HEK293 (cell line): ENCODE measurements around the gene AK3.

Experiments used
- ATF2 ChIP-seq: fragments of 450-650 bp; formaldehyde crosslinking; IDR thresholded peaks from 2 replicates; pipeline ENCODE4 v1.5.1; 2016; ENCODE audit warnings: missing biosample characterization, missing genetic modification characterization, low read depth
- GLI2 ChIP-seq: fragments of 450-650 bp; formaldehyde crosslinking; IDR thresholded peaks from 2 replicates; pipeline ENCODE4; 2017; ENCODE audit warnings: missing biosample characterization, missing genetic modification characterization, low read depth, borderline replicate concordance
- HOXD13 ChIP-seq: sonication (generic); formaldehyde crosslinking; IDR thresholded peaks from 2 replicates; pipeline ENCODE4 v1.8.0; 2022; ENCODE audit warnings: missing genetic modification reagents, borderline replicate concordance
- KLF16 ChIP-seq: fragments of 450-650 bp; formaldehyde crosslinking; IDR thresholded peaks from 2 replicates; pipeline ENCODE4 v1.5.1; 2017; ENCODE audit warnings: missing biosample characterization, missing genetic modification characterization
- MEIS1 ChIP-seq: sonication (generic); formaldehyde crosslinking; IDR thresholded peaks from 2 replicates; pipeline ENCODE4 v1.8.1; 2022; ENCODE audit warnings: missing genetic modification reagents, mild to moderate bottlenecking, borderline replicate concordance
- PBX3 ChIP-seq: sonication (generic); formaldehyde crosslinking; IDR thresholded peaks from 2 replicates; pipeline ENCODE4 v1.8.1; 2022; ENCODE audit warnings: mild to moderate bottlenecking, moderate library complexity, missing genetic modification reagents
- PRDM10 ChIP-seq: fragments of 450-650 bp; formaldehyde crosslinking; IDR thresholded peaks from 2 replicates; pipeline ENCODE4 v1.5.1; 2016; ENCODE audit warnings: missing biosample characterization, missing genetic modification characterization
- SP7 ChIP-seq: fragments of 450-650 bp; formaldehyde crosslinking; IDR thresholded peaks from 2 replicates; pipeline ENCODE4 v1.5.1; 2016; ENCODE audit warnings: missing biosample characterization, missing genetic modification characterization
- TSHZ1 ChIP-seq: fragments of 450-650 bp; formaldehyde crosslinking; IDR thresholded peaks from 2 replicates; pipeline ENCODE4 v1.5.1; 2016; ENCODE audit warnings: missing biosample characterization, missing genetic modification characterization, borderline replicate concordance
- YY1 ChIP-seq: fragments of 450-650 bp; formaldehyde crosslinking; IDR thresholded peaks from 2 replicates; pipeline ENCODE4 v1.5.1; 2018; ENCODE audit warnings: missing biosample characterization, missing genetic modification characterization
- ZBTB17 ChIP-seq: fragments of 450-650 bp; formaldehyde crosslinking; IDR thresholded peaks from 2 replicates; pipeline ENCODE4 v1.5.1; 2016; ENCODE audit warnings: missing biosample characterization, missing genetic modification characterization
- ZNF175 ChIP-seq: fragments of 450-650 bp; formaldehyde crosslinking; IDR thresholded peaks from 2 replicates; pipeline ENCODE4 v1.5.1; 2016; ENCODE audit warnings: missing biosample characterization, missing genetic modification characterization
- ZNF24 ChIP-seq: fragments of 450-650 bp; formaldehyde crosslinking; IDR thresholded peaks from 2 replicates; pipeline ENCODE4 v1.5.1; 2016; ENCODE audit warnings: missing biosample characterization, missing genetic modification characterization
- ZNF274 ChIP-seq, 2 experiments: fragments of 200-500 bp in 1 of 2; fragments of 450-650 bp in 1 of 2; sonication (Bioruptor generic) in 1 of 2; formaldehyde crosslinking in 1 of 2; IDR thresholded peaks; 2 replicates each; pipeline versions ENCODE4 v1.5.1 to v1.6.1; 2014 to 2016; ENCODE audit warnings: borderline replicate concordance in 1 of 2, inconsistent platforms in 1 of 2, low read length in 1 of 2, missing biosample characterization in 1 of 2, missing genetic modification characterization in 1 of 2
- ZNF530 ChIP-seq: fragments of 450-650 bp; formaldehyde crosslinking; IDR thresholded peaks from 2 replicates; pipeline ENCODE4 v1.5.1; 2016; ENCODE audit warnings: low read depth, missing biosample characterization, missing genetic modification characterization
- ZNF548 ChIP-seq: fragments of 450-650 bp; formaldehyde crosslinking; IDR thresholded peaks from 2 replicates; pipeline ENCODE4 v1.5.1; 2016; ENCODE audit warnings: missing biosample characterization, missing genetic modification characterization
- ZNF580 ChIP-seq: fragments of 450-650 bp; formaldehyde crosslinking; IDR thresholded peaks from 2 replicates; pipeline ENCODE4 v1.5.1; 2016; ENCODE audit warnings: missing biosample characterization, missing genetic modification characterization
- ZNF585B ChIP-seq: fragments of 450-650 bp; formaldehyde crosslinking; IDR thresholded peaks from 2 replicates; pipeline ENCODE4 v1.5.1; 2016; ENCODE audit warnings: missing biosample characterization, missing genetic modification characterization
- ZNF600 ChIP-seq: fragments of 450-650 bp; formaldehyde crosslinking; IDR thresholded peaks from 2 replicates; pipeline ENCODE4 v1.5.1; 2016; ENCODE audit warnings: missing biosample characterization, missing genetic modification characterization
- ZNF639 ChIP-seq: fragments of 450-650 bp; formaldehyde crosslinking; IDR thresholded peaks from 2 replicates; pipeline ENCODE4 v1.5.1; 2016; ENCODE audit warnings: missing biosample characterization, missing genetic modification characterization
- ZNF645 ChIP-seq: fragments of 450-650 bp; formaldehyde crosslinking; IDR thresholded peaks from 2 replicates; pipeline ENCODE4; 2016; ENCODE audit warnings: missing biosample characterization, missing genetic modification characterization
- ZNF768 ChIP-seq: fragments of 450-650 bp; formaldehyde crosslinking; IDR thresholded peaks from 2 replicates; pipeline ENCODE4 v1.5.1; 2018; ENCODE audit warnings: missing biosample characterization, mild to moderate bottlenecking, missing genetic modification characterization
- ZNF785 ChIP-seq: fragments of 450-650 bp; formaldehyde crosslinking; IDR thresholded peaks from 2 replicates; pipeline ENCODE4 v1.5.1; 2016; ENCODE audit warnings: missing biosample characterization, missing genetic modification characterization
- ZSCAN23 ChIP-seq: fragments of 450-650 bp; formaldehyde crosslinking; IDR thresholded peaks from 2 replicates; pipeline ENCODE4 v1.5.1; 2016; ENCODE audit warnings: missing biosample characterization, missing genetic modification characterization

Gene AK3

GRCh38 chr9:4679268-4680172 is 61.5 kb downstream of the AK3 start, which contains the start of gene CDC37L1 (continued):
- TF ChIP-seq TSHZ1 (tag by site-specific recombination) (no peak), ZBTB17 (tag by site-specific recombination) (peak; percentile 27; the same call in 1 of the 2 replicates), ZSCAN23 (no peak), ZNF580 (tag by site-specific recombination) (no peak), ZNF645 (tag by site-specific recombination) (no peak), ZNF175 (no peak), HOXD13 (no peak), KLF16 (tag by site-specific recombination) (no peak), ZNF600 (tag by site-specific recombination) (peak; percentile 68), ZNF768 (tag by site-specific recombination) (no peak), PRDM10 (tag by site-specific recombination) (peak; percentile 71), ZNF530 (tag by site-specific recombination) (no peak), SP7 (0 out of 2 replicates have a peak, but pooled peaks have one; percentile 55), ATF2 (no peak), ZNF274 (IDR thresholded peaks at IDR 0.05; ENCODE audit: low read length) (no peak), ZNF274 (tag by site-specific recombination; IDR thresholded peaks at IDR 0.05; ENCODE audit: borderline replicate concordance) (no peak), PBX3 (no peak), YY1 (tag by site-specific recombination) (no peak), MEIS1 (CRISPR knock-in tag) (no peak), ZNF785 (tag by site-specific recombination) (no peak), ZNF548 (tag by site-specific recombination) (no peak), ZNF585B (no peak), ZNF24 (tag by site-specific recombination) (no peak), GLI2 (tag by site-specific recombination) (no peak), ZNF639 (tag by site-specific recombination) (no peak)
